AG09309 (cell line): ENCODE measurements around the gene MACROD1.

Source experiments
- DNase-seq: peaks from one replicate; pipeline ENCODE4 v3.0.0-alpha.2; 2010; ENCODE audit warnings: low read depth
- H3K4me3 ChIP-seq: 2 replicates; pipeline ENCODE4 v1.5.1; 2011; ENCODE audit warnings: mild to moderate bottlenecking, low read depth, low read length, moderate library complexity; ENCODE audit not compliant: control insufficient read depth
- CTCF ChIP-seq: IDR thresholded peaks from 2 replicates; pipeline ENCODE4 v1.5.1; 2011; ENCODE audit warnings: mild to moderate bottlenecking, low read depth, low read length, inconsistent platforms; ENCODE audit not compliant: insufficient read depth, control insufficient read depth; ENCODE audit errors: missing control alignments

The MACROD1 gene

GRCh38 chr11:63993100-63993499, 172.8 kb downstream of the MACROD1 start:
- no peak overlapping the region for H3K4me3 ChIP-seq
- no peak for DNase-seq

GRCh38 chr11:63991558-63991957, 174.4 kb downstream of the MACROD1 start:
- H3K4me3 ChIP-seq = no peak overlapping the region
- no peak for DNase-seq

More at GRCh38 chr11:63993100-63993499, 172.8 kb downstream of the MACROD1 start:
- TF ChIP-seq CTCF = no peak

GRCh38 chr11:63986932-63987513, 178.9 kb downstream of the MACROD1 start:
- no peak for TF ChIP-seq CTCF
- no peak for DNase-seq

More at GRCh38 chr11:63991558-63991957, 174.4 kb downstream of the MACROD1 start:
- TF ChIP-seq CTCF = no peak

GRCh38 chr11:63986156-63986931, 179.6 kb downstream of the MACROD1 start, which contains the start of gene OTUB1:
TSS of gene OTUB1 (plus strand) at chr11:63986438. CDS start at chr11:63986457, 19 bp downstream.
- peak; percentile 58 for DNase-seq
- TF ChIP-seq CTCF = no peak
- peak within 1 kb of the TSS; percentile 99 for H3K4me3 ChIP-seq

More at GRCh38 chr11:63986932-63987513, 178.9 kb downstream of the MACROD1 start:
- H3K4me3 ChIP-seq = peak overlapping the region; percentile 99

GRCh38 chr11:63985812-63986155, 180.1 kb downstream of the MACROD1 start:
- peak overlapping the region; percentile 99 for H3K4me3 ChIP-seq
- TF ChIP-seq CTCF = no peak
- DNase-seq = no peak

- no peak for TF ChIP-seq CTCF
- no peak overlapping the region for H3K4me3 ChIP-seq
These were observed 186.5 kb downstream of the MACROD1 start for GRCh38 chr11:63979426-63979825.

More at GRCh38 chr11:63979426-63979825, 186.5 kb downstream of the MACROD1 start:
- no peak for DNase-seq
